Mesothelial cell of epicardium (in vitro differentiated cells): Measurements from ENCODE around the gene SPAG17. TPM values are rescaled to one million over a fixed set of nuclear protein-coding genes. Genes with fewer than 3 reads are reported as not detected.

ENCODE experiments used
- DNase-seq, 2 experiments: peaks; one replicate each; pipeline ENCODE4 v3.0.0; 2021; ENCODE audit warnings: low spot score in 2 of 2; ENCODE audit not compliant: unreplicated experiment in 2 of 2
- H3K27ac Mint-ChIP-seq: 2 replicates; pipeline ENCODE4 v1.8.0; 2021; ENCODE audit warnings: mixed read lengths
- H3K27me3 Mint-ChIP-seq: 2 replicates; pipeline ENCODE4 v1.8.0; 2021; ENCODE audit warnings: low read depth, mixed read lengths
- H3K36me3 Mint-ChIP-seq: 2 replicates; pipeline ENCODE4 v1.8.0; 2021; ENCODE audit warnings: mixed read lengths
- H3K4me1 Mint-ChIP-seq: 2 replicates; pipeline ENCODE4 v1.8.0; 2021; ENCODE audit warnings: mixed read lengths
- H3K4me3 Mint-ChIP-seq: 2 replicates; pipeline ENCODE4 v1.8.0; 2021; ENCODE audit warnings: mild to moderate bottlenecking, moderate library complexity, mixed read lengths
- H3K9me3 Mint-ChIP-seq: 2 replicates; pipeline ENCODE4 v1.8.0; 2021; ENCODE audit warnings: mixed read lengths
- total RNA-seq: library from RNA; stranded (reverse); gene quantifications from 3 replicates; pipeline ENCODE4 v1.2.1, GENCODE V29; 2021
- TF ChIP-seq, protein P1 (sequence below): fragments of 200-600 bp; sonication (generic); IDR thresholded peaks from one replicate; pipeline ENCODE4 v1.5.0; 2021; ENCODE audit warnings: antibody characterized with exemption; ENCODE audit not compliant: unreplicated experiment

SPAG17 gene
- total RNA-seq, 1 donor from 2014 or later = 2.7 TPM

DNA sequence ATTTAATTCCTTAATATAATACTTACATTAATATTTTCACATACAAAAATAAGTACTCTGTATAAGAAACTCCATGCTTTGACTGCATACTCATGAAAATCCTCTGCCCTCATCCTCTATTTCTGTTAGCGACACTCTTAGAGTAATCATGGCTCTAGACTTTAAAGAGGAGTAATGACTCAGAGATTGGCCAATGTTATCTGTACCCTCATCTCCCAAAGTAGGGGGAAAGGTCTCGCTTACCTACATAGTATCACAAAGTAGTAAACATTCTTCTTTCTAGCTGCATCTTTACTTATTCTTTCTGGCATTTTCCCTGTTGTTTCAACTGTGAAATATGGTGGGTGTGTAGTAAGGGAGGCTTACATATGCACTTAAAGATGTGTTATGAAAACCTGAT lies 29.8 kb upstream of the SPAG17 start:
- Mint-ChIP-seq H3K27me3 (no peaks in the 10 kb centered on the region), H3K27ac (no peak overlapping the region), H3K9me3 (peaks cover 3% of the 10 kb centered on the region), H3K4me3 (no peak overlapping the region), H3K4me1 (no peaks in the 10 kb centered on the region), H3K36me3 (no peaks in the 10 kb centered on the region)
- no peak for DNase-seq
- TF ChIP-seq, protein P1, sequence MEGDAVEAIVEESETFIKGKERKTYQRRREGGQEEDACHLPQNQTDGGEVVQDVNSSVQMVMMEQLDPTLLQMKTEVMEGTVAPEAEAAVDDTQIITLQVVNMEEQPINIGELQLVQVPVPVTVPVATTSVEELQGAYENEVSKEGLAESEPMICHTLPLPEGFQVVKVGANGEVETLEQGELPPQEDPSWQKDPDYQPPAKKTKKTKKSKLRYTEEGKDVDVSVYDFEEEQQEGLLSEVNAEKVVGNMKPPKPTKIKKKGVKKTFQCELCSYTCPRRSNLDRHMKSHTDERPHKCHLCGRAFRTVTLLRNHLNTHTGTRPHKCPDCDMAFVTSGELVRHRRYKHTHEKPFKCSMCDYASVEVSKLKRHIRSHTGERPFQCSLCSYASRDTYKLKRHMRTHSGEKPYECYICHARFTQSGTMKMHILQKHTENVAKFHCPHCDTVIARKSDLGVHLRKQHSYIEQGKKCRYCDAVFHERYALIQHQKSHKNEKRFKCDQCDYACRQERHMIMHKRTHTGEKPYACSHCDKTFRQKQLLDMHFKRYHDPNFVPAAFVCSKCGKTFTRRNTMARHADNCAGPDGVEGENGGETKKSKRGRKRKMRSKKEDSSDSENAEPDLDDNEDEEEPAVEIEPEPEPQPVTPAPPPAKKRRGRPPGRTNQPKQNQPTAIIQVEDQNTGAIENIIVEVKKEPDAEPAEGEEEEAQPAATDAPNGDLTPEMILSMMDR = no peak

GRCh38 chr1:118210723-118211110 lies 25.7 kb upstream of the SPAG17 start:
- H3K4me3 Mint-ChIP-seq = no peak overlapping the region
- no peak for DNase-seq
- TF ChIP-seq, protein P1 = no peak
- H3K36me3 Mint-ChIP-seq = no peaks in the 10 kb centered on the region
- no peaks in the 10 kb centered on the region for H3K4me1 Mint-ChIP-seq
- H3K27ac Mint-ChIP-seq = no peak overlapping the region
- H3K27me3 Mint-ChIP-seq = no peaks in the 10 kb centered on the region
- H3K9me3 Mint-ChIP-seq = peaks cover 3% of the 10 kb centered on the region

GRCh38 chr1:118210051-118210722 lies 25.2 kb upstream of the SPAG17 start:
- peaks cover 3% of the 10 kb centered on the region for H3K9me3 Mint-ChIP-seq
- no peaks in the 10 kb centered on the region for H3K4me1 Mint-ChIP-seq
- DNase-seq = no peak
- H3K27me3 Mint-ChIP-seq = no peaks in the 10 kb centered on the region
- no peak overlapping the region for H3K4me3 Mint-ChIP-seq
- no peak overlapping the region for H3K27ac Mint-ChIP-seq
- TF ChIP-seq, protein P1 = no peak
- H3K36me3 Mint-ChIP-seq = no peaks in the 10 kb centered on the region

- H3K9me3 Mint-ChIP-seq = peaks cover 3% of the 10 kb centered on the region
- no peaks in the 10 kb centered on the region for H3K36me3 Mint-ChIP-seq
- H3K4me1 Mint-ChIP-seq = no peaks in the 10 kb centered on the region
- H3K4me3 Mint-ChIP-seq = no peak overlapping the region
- no peak overlapping the region for H3K27ac Mint-ChIP-seq
- TF ChIP-seq, protein P1 = no peak
- no peak for DNase-seq
- no peaks in the 10 kb centered on the region for H3K27me3 Mint-ChIP-seq
Observed at GRCh38 chr1:118209648-118210047, 24.6 kb upstream of the SPAG17 start.

GRCh38 chr1:118206966-118207365 lies 21.9 kb upstream of the SPAG17 start:
- Mint-ChIP-seq H3K27me3 (no peaks in the 10 kb centered on the region), H3K4me1 (no peaks in the 10 kb centered on the region), H3K4me3 (no peak overlapping the region), H3K36me3 (no peaks in the 10 kb centered on the region), H3K9me3 (no peaks in the 10 kb centered on the region), H3K27ac (no peak overlapping the region)
- no peak for DNase-seq
- TF ChIP-seq, protein P1 = no peak
